ENCODE measurements around the gene DDX39A. TPM values are rescaled to one million over a fixed set of nuclear protein-coding genes. Genes with fewer than 3 reads are reported as not detected.

The DDX39A gene
- total RNA-seq, 1 experiment from 2014 or later: 170 TPM

GRCh38 chr19:14363183-14364097 lies 55.7 kb downstream of the DDX39A start:
- peak; percentile 52 for DNase-seq (ENCODE audit: low read depth)

DNA sequence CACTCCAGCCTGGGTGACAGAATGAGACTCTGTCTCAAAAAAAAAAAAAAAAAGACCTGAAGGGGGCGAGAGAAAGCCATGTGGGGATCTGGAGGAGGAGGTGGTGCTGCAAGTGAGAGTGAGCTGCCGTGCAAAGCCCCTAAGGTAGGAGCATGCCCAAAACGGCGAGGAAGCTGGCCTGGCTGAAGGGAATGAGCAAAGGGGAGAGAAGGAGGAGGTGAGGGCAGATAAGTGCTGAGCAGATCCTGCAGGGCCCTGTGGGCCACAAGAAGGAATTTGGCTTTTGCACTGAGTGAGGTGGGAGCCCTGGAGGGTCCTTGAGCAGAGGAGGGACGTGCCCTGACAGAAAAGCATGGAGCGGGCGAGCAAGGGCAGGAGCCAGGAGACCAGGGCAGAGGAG lies 57.3 kb downstream of the DDX39A start:
- peak; percentile 14 for DNase-seq (ENCODE audit: low read depth)

Other genes with a start within 250 kb of the DDX39A start
- gene ADGRL1, start 213.2 kb downstream of the DDX39A start, total RNA-seq (2014; rRNA removed): 0.45 and 1.6 TPM in 2 replicates
- gene ADGRE5, start 37.9 kb downstream of the DDX39A start, total RNA-seq (2014; rRNA removed): 43.5 and 47.7 TPM in 2 replicates
- gene PKN1, start 14.0 kb upstream of the DDX39A start, total RNA-seq (2014; rRNA removed): 77.8 and 84.8 TPM in 2 replicates
- gene PTGER1, start 56.0 kb upstream of the DDX39A start, total RNA-seq (2014; rRNA removed): not detected in 2 replicates
- 140 and 155 TPM in 2 replicates for gene GIPC1, start 76.8 kb upstream of the DDX39A start, total RNA-seq (2014; rRNA removed)
- 93.3 and 107 TPM in 2 replicates for gene DNAJB1, start 99.1 kb upstream of the DDX39A start, total RNA-seq (2014; rRNA removed)
- 59.6 and 79.7 TPM in 2 replicates for gene TECR, start 110.3 kb upstream of the DDX39A start, total RNA-seq (2014; rRNA removed)
- gene NDUFB7, start 152.7 kb upstream of the DDX39A start, total RNA-seq (2014; rRNA removed): 255 and 341 TPM in 2 replicates
- gene CLEC17A, start 163.7 kb upstream of the DDX39A start, total RNA-seq (2014; rRNA removed): not detected in 2 replicates

All from LHCN-M2 (cell line).